Fibroblast of lung (primary cell): Measurements from ENCODE around the gene DLG3. TPM values are rescaled to one million over a fixed set of nuclear protein-coding genes. Genes with fewer than 3 reads are reported as not detected.

ENCODE experiments used
- DNase-seq, 2 donors: peaks; one replicate each; pipeline versions ENCODE4 v3.0.0 to v3.0.0-alpha.2; 2010; ENCODE audit warnings: low read depth in 2 of 2
- H2AFZ ChIP-seq: 2 replicates; pipeline ENCODE4 v1.5.1; 2012; ENCODE audit warnings: low read length, control low read depth, inconsistent platforms
- H3K27ac ChIP-seq: 2 replicates; pipeline ENCODE4 v1.5.1; 2011; ENCODE audit warnings: low read length, control low read depth; ENCODE audit not compliant: insufficient read depth
- H3K27me3 ChIP-seq: 2 replicates; pipeline ENCODE4 v1.5.1; 2011; ENCODE audit warnings: mild to moderate bottlenecking, low read length; ENCODE audit not compliant: control insufficient read depth, insufficient read depth
- H3K36me3 ChIP-seq: 2 replicates; pipeline ENCODE4 v1.5.1; 2011; ENCODE audit warnings: low read length; ENCODE audit not compliant: control insufficient read depth, insufficient read depth
- H3K4me1 ChIP-seq: 2 replicates; pipeline ENCODE4 v1.5.1; 2011; ENCODE audit warnings: low read length; ENCODE audit not compliant: control insufficient read depth, insufficient read depth; ENCODE audit errors: extremely low read depth
- H3K4me2 ChIP-seq: 2 replicates; pipeline ENCODE4 v1.5.1; 2011; ENCODE audit warnings: low read length, control low read depth; ENCODE audit not compliant: insufficient read depth; ENCODE audit errors: extremely low read depth
- H3K4me3 ChIP-seq, 4 experiments: fragments of 200-600 bp in 1 of 4; sonication (generic) in 1 of 4; replicated peaks in 1 of 4; 2 replicates each; pipeline ENCODE4 v1.5.1; 2011 to 2016; ENCODE audit warnings: low read length in 4 of 4, low read depth in 3 of 4, mild to moderate bottlenecking in 3 of 4, control low read depth in 2 of 4, inconsistent platforms in 1 of 4, mixed read lengths in 1 of 4; ENCODE audit not compliant: insufficient read depth in 1 of 4; ENCODE audit errors: control extremely low read depth in 1 of 4
- H3K79me2 ChIP-seq: 2 replicates; pipeline ENCODE4 v1.5.1; 2012; ENCODE audit warnings: mild to moderate bottlenecking, low read length, inconsistent platforms; ENCODE audit not compliant: control insufficient read depth, insufficient read depth
- H3K9ac ChIP-seq: 2 replicates; pipeline ENCODE4 v1.5.1; 2011; ENCODE audit warnings: mild to moderate bottlenecking, low read length, control low read depth; ENCODE audit not compliant: insufficient read depth
- H3K9me3 ChIP-seq: 2 replicates; pipeline ENCODE4 v1.5.1; 2012; ENCODE audit warnings: low read depth, low read length; ENCODE audit not compliant: control insufficient read depth, insufficient read depth
- H4K20me1 ChIP-seq: 2 replicates; pipeline ENCODE4 v1.5.1; 2011; ENCODE audit warnings: low read length; ENCODE audit not compliant: control insufficient read depth, insufficient read depth; ENCODE audit errors: extremely low read depth
- EZH2 ChIP-seq: IDR thresholded peaks from 2 replicates; pipeline ENCODE4 v1.5.1; 2012; ENCODE audit warnings: low read length, control low read depth, mild to moderate bottlenecking; ENCODE audit errors: missing control alignments
- polyA plus RNA-seq, 2 donors: library from polyadenylated mRNA; depleted of rRNA in 1 of 2; stranded (reverse) in 1 of 2; unstranded in 1 of 2; fragments of >200 nt; gene quantifications; 2 replicates each; pipeline ENCODE4 v1.2.1, GENCODE V29; 2011 to 2012; ENCODE audit warnings: missing spikeins in 1 of 2
- total RNA-seq: library from RNA; depleted of rRNA; stranded (reverse); fragments of >200 nt; gene quantifications from 2 replicates; pipeline ENCODE4 v1.2.1, GENCODE V29; 2014
- TF ChIP-seq, protein P1 (sequence below), 2 donors: IDR thresholded peaks in 1 of 2; conservative IDR thresholded peaks in 1 of 2; 1 replicate in 1 of 2; 2 replicates in 1 of 2; pipeline ENCODE4 v1.5.1; 2011 to 2012; ENCODE audit warnings: low read length in 2 of 2, control low read depth in 1 of 2, inconsistent platforms in 1 of 2, low read depth in 1 of 2, mild to moderate bottlenecking in 1 of 2

The DLG3 gene
- total and polyA plus RNA-seq, 2 donors (not counting 1 experiment from before 2014, with no cell fraction given): 21.0 to 24.6 TPM

GRCh38 chrX:70433848-70434351 lies 10.7 kb upstream of the DLG3 start:
- peak; percentile 34 to 49 for DNase-seq
- H3K27me3 ChIP-seq: no peaks in the 10 kb centered on the region
- H3K4me1 ChIP-seq: no peaks in the 10 kb centered on the region
- H3K4me2 ChIP-seq: peak overlapping the region; percentile 64
- H3K4me3 ChIP-seq: peak overlapping the region; percentile 46 to 89 (median 72)
- H3K9me3 ChIP-seq: no peaks in the 10 kb centered on the region
- no peaks in the 10 kb centered on the region for H3K36me3 ChIP-seq
- H2AFZ ChIP-seq: peak overlapping the region; percentile 60
- peak overlapping the region; percentile 66 for H3K9ac ChIP-seq
- no peaks in the 10 kb centered on the region for H3K79me2 ChIP-seq
- H4K20me1 ChIP-seq: no peaks in the 10 kb centered on the region
- H3K27ac ChIP-seq: peak overlapping the region; percentile 86
- TF ChIP-seq, protein P1, sequence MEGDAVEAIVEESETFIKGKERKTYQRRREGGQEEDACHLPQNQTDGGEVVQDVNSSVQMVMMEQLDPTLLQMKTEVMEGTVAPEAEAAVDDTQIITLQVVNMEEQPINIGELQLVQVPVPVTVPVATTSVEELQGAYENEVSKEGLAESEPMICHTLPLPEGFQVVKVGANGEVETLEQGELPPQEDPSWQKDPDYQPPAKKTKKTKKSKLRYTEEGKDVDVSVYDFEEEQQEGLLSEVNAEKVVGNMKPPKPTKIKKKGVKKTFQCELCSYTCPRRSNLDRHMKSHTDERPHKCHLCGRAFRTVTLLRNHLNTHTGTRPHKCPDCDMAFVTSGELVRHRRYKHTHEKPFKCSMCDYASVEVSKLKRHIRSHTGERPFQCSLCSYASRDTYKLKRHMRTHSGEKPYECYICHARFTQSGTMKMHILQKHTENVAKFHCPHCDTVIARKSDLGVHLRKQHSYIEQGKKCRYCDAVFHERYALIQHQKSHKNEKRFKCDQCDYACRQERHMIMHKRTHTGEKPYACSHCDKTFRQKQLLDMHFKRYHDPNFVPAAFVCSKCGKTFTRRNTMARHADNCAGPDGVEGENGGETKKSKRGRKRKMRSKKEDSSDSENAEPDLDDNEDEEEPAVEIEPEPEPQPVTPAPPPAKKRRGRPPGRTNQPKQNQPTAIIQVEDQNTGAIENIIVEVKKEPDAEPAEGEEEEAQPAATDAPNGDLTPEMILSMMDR (conservative IDR thresholded peaks at IDR 0.05 in 1 of 2, IDR thresholded peaks at IDR 0.05 in 1 of 2; ENCODE audit: low read depth in 1 of 2, low read length in 2 of 2): peak; percentile 44 to 56
- no peak for TF ChIP-seq EZH2

DNA sequence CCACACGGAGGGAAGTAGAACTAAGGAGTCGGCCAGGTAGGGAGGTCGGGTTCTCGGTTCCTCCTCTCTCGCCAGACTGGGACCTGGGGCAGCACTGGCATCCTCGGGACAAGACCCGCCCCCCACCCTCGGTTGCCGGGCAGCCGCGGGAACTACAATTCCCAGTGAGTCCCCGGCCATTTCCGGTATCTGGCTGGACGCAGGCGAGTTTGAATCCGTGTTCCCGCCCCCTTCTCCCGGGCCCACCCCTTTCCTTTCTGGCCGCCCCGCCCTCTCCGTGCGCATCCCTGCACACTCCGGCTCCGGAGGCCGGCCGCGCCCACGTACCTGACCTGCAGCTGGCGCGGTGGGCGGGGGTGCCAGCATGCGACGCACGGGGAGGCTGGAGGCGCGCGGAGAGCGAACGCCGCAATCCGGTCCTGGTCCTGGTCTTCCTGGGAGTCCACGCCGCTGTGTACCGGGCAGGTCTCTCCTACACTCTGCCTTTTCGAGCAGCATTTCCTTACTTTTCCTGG lies 10.2 kb upstream of the DLG3 start:
- H2AFZ ChIP-seq: peak overlapping the region; percentile 60
- H3K36me3 ChIP-seq: no peaks in the 10 kb centered on the region
- peak overlapping the region; percentile 85 for H3K4me2 ChIP-seq
- peak overlapping the region; percentile 46 to 89 (median 72) for H3K4me3 ChIP-seq
- H4K20me1 ChIP-seq: no peaks in the 10 kb centered on the region
- no peaks in the 10 kb centered on the region for H3K4me1 ChIP-seq
- H3K79me2 ChIP-seq: no peaks in the 10 kb centered on the region
- peak overlapping the region; percentile 86 for H3K27ac ChIP-seq
- TF ChIP-seq EZH2: no peak
- TF ChIP-seq, protein P1 (conservative IDR thresholded peaks at IDR 0.05 in 1 of 2, IDR thresholded peaks at IDR 0.05 in 1 of 2; ENCODE audit: low read depth in 1 of 2, low read length in 2 of 2): no peak
- no peaks in the 10 kb centered on the region for H3K27me3 ChIP-seq
- H3K9ac ChIP-seq: peak overlapping the region; percentile 66
- H3K9me3 ChIP-seq: no peaks in the 10 kb centered on the region
- peak; percentile 73 to 76 for DNase-seq

DNA sequence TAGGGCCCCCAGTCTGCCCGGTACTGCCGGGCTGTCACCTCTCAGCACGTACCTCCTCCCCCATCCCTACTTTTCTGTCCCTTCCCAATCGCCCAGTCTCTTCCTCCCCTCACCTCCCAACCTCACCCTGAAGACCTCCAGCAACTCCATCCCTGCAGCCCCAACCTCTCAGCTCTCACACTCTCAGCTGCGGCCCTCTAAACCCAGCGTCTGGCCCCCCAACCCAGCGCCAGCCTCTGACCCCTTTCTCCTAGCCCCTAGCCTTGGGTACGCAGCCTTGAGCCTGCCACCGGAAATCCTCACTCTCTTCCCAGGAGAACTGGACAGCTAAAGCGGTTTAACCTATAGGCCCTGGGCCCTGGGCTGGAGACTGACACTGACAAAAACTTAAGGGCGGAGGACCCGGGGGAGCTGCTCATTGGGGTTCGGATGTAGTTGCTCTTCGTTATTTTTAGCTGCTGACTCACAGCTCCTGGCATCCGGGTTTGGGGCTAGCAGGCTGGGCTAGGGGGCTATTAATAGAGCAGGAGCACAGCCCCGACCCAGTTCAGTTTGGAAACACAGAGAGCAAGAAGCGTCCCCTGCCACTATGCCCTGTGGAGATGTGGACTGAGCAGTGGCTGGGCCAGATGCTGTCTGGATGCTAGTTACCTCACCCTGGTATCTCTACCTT lies 9.6 kb upstream of the DLG3 start:
- peak; percentile 48 to 59 for DNase-seq
- TF ChIP-seq, protein P1 (conservative IDR thresholded peaks at IDR 0.05 in 1 of 2, IDR thresholded peaks at IDR 0.05 in 1 of 2; ENCODE audit: low read depth in 1 of 2, low read length in 2 of 2): no peak
- TF ChIP-seq EZH2: no peak
- Histone ChIP-seq H4K20me1 (no peaks in the 10 kb centered on the region), H3K4me1 (no peaks in the 10 kb centered on the region), H3K27me3 (no peaks in the 10 kb centered on the region), H3K9me3 (no peaks in the 10 kb centered on the region), H3K27ac (peak overlapping the region; percentile 82), H3K4me3 (peak overlapping the region; percentile 46 to 77 (median 68)), H3K79me2 (no peaks in the 10 kb centered on the region), H3K9ac (peak overlapping the region; percentile 62), H3K4me2 (peak overlapping the region; percentile 85), H3K36me3 (no peaks in the 10 kb centered on the region), H2AFZ (peak overlapping the region; percentile 26)
